ENCODE data around the gene CEPT1. TPM values are rescaled to one million over a fixed set of nuclear protein-coding genes. Genes with fewer than 3 reads are reported as not detected.

CEPT1 gene
- total and polyA plus RNA-seq, 9 of the 15 experiments (the other 6 are each of a cell fraction or from before 2014, with no cell fraction given), result 24.4 to 72.6 (median 42.4) TPM

DNA sequence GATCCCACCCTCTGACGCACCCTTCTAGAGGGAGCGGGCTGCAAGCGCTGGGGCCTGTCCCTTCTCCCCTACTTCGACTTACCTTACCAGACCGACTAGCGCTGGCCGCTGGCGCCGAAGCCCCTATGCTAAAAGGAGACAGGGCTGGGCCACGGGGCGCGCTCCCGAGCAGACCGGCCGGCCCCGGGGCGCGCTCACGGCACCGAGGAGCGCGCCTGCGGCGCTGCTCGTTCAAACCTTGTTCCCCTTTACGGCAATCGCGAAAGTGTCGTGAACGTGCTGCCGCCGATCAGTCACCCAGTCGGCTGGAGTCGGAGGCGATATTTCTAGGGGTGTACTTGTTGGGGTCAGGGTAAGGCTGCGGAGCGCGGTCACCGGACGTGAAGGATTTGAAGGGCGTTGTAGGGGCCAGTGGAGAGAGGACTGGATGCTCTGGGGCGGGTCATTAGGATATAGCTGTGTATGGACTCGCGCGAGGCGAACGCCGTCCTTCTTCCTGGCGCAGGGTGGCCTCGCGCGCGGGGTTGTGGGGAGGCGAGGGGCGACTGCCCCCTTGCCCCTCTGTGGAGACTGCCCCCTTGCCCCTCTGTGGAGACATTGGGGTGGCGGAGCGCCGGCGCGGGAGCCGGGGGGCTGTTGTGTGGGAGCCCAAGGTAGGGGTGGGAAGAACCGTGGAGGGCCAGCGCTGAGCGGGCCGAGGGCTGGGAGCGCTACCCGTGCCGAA lies at the start of gene CEPT1, which contains the start of gene DRAM2 (continued):
- TF ChIP-seq YY1 (IDR thresholded peaks at IDR 0.05; ENCODE audit: borderline replicate concordance in 1 of 3, control insufficient read depth in 1 of 3, extremely low read depth in 1 of 3, insufficient read depth in 3 of 3, insufficient read length in 1 of 3, insufficient replicate concordance in 2 of 3, low read depth in 1 of 3, low read length in 2 of 3), result peak in 1 of 3 experiments; percentile 6
- TF ChIP-seq, protein P1, sequence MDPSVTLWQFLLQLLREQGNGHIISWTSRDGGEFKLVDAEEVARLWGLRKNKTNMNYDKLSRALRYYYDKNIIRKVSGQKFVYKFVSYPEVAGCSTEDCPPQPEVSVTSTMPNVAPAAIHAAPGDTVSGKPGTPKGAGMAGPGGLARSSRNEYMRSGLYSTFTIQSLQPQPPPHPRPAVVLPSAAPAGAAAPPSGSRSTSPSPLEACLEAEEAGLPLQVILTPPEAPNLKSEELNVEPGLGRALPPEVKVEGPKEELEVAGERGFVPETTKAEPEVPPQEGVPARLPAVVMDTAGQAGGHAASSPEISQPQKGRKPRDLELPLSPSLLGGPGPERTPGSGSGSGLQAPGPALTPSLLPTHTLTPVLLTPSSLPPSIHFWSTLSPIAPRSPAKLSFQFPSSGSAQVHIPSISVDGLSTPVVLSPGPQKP (CRISPR knock-in tag; IDR thresholded peaks at IDR 0.05), result no peak
- peak; percentile 73; the same call in 1 of the 2 replicates for TF ChIP-seq ESRRA (IDR thresholded peaks at IDR 0.05; ENCODE audit: borderline replicate concordance, low read depth)
- TF ChIP-seq NR2C1 (IDR thresholded peaks at IDR 0.05), result no peak
- peak; percentile 24; the same call in 1 of the 2 replicates for TF ChIP-seq NR2C1 (tag; IDR thresholded peaks at IDR 0.05)
- TF ChIP-seq, protein P2, sequence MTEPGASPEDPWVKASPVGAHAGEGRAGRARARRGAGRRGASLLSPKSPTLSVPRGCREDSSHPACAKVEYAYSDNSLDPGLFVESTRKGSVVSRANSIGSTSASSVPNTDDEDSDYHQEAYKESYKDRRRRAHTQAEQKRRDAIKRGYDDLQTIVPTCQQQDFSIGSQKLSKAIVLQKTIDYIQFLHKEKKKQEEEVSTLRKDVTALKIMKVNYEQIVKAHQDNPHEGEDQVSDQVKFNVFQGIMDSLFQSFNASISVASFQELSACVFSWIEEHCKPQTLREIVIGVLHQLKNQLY (CRISPR knock-in tag; conservative IDR thresholded peaks at IDR 0.05), result 0 out of 4 replicates have a peak, but pooled peaks of 1 of the 2 experiments have one; percentile 5
- TF ChIP-seq, protein P3, sequence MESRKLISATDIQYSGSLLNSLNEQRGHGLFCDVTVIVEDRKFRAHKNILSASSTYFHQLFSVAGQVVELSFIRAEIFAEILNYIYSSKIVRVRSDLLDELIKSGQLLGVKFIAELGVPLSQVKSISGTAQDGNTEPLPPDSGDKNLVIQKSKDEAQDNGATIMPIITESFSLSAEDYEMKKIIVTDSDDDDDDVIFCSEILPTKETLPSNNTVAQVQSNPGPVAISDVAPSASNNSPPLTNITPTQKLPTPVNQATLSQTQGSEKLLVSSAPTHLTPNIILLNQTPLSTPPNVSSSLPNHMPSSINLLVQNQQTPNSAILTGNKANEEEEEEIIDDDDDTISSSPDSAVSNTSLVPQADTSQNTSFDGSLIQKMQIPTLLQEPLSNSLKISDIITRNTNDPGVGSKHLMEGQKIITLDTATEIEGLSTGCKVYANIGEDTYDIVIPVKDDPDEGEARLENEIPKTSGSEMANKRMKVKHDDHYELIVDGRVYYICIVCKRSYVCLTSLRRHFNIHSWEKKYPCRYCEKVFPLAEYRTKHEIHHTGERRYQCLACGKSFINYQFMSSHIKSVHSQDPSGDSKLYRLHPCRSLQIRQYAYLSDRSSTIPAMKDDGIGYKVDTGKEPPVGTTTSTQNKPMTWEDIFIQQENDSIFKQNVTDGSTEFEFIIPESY (CRISPR knock-in tag; IDR thresholded peaks at IDR 0.05), result peak; percentile 47; the same call in 1 of the 2 replicates
- TF ChIP-seq FOSL1 (tag; conservative IDR thresholded peaks at IDR 0.05), result peak; percentile 46; the same call in 1 of the 2 replicates
- TF ChIP-seq LCOR (CRISPR knock-in tag; IDR thresholded peaks at IDR 0.05), result 0 out of 2 replicates have a peak, but pooled peaks have one; percentile 21
- peak; percentile 83 for TF ChIP-seq CCNT2 (IDR thresholded peaks at IDR 0.05; ENCODE audit: borderline replicate concordance, extremely low read depth, insufficient read length, low read depth, low read length)
- 0 out of 2 replicates have a peak, but pooled peaks have one; percentile 40 for TF ChIP-seq KLF1 (tag; IDR thresholded peaks at IDR 0.05)
- TF ChIP-seq SUPT5H (IDR thresholded peaks at IDR 0.05), result peak; percentile 96
- TF ChIP-seq, protein P4, sequence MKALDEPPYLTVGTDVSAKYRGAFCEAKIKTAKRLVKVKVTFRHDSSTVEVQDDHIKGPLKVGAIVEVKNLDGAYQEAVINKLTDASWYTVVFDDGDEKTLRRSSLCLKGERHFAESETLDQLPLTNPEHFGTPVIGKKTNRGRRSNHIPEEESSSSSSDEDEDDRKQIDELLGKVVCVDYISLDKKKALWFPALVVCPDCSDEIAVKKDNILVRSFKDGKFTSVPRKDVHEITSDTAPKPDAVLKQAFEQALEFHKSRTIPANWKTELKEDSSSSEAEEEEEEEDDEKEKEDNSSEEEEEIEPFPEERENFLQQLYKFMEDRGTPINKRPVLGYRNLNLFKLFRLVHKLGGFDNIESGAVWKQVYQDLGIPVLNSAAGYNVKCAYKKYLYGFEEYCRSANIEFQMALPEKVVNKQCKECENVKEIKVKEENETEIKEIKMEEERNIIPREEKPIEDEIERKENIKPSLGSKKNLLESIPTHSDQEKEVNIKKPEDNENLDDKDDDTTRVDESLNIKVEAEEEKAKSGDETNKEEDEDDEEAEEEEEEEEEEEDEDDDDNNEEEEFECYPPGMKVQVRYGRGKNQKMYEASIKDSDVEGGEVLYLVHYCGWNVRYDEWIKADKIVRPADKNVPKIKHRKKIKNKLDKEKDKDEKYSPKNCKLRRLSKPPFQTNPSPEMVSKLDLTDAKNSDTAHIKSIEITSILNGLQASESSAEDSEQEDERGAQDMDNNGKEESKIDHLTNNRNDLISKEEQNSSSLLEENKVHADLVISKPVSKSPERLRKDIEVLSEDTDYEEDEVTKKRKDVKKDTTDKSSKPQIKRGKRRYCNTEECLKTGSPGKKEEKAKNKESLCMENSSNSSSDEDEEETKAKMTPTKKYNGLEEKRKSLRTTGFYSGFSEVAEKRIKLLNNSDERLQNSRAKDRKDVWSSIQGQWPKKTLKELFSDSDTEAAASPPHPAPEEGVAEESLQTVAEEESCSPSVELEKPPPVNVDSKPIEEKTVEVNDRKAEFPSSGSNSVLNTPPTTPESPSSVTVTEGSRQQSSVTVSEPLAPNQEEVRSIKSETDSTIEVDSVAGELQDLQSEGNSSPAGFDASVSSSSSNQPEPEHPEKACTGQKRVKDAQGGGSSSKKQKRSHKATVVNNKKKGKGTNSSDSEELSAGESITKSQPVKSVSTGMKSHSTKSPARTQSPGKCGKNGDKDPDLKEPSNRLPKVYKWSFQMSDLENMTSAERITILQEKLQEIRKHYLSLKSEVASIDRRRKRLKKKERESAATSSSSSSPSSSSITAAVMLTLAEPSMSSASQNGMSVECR (CRISPR knock-in tag; IDR thresholded peaks at IDR 0.05), result 0 out of 2 replicates have a peak, but pooled peaks have one; percentile 4
- TF ChIP-seq HLTF (IDR thresholded peaks at IDR 0.05), result peak; percentile 34; the same call in 1 of the 2 replicates
- no peak for TF ChIP-seq YBX1 (IDR thresholded peaks at IDR 0.05)
- TF ChIP-seq GTF2F1 (IDR thresholded peaks at IDR 0.05; ENCODE audit: low read depth, low read length), result peak; percentile 50; the same call in 1 of the 2 replicates

All from K562 (cell line).